ENCODE data around the gene ZNF385D.

Gene ZNF385D

DNA sequence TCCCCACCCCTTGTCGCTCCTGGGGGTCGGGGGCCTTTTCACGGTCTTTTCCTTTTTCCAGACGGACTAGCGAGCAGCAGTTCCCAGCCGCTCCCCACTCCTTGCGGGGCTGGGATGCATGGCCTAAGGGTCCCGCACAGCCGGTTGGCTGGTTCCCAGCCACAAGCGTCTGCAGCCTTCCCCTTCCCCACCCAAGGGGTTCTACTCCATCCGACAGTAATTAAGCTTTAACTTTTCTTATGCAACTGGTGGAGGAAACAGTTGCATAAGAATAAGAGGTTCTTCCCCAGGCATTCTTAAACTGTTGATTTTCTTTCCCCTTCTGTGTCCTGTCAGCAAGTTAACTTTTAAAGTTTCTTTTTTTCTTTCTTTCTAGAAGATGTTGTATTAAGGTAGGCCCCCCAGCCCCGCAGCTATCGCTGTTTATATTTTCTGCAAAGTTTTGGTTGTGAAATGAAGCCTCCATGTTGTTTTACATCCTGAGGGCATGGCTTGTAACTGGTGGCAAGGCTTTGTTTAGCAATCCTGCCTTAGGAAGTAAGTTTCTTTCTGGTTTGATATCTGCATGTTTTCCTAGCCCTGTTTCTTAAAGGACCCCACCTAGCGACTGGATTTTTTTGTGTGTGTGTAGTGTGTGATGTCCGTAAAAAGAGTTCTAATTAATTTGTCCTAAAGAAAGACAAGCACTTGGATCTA is 207.5 kb downstream of the ZNF385D start:
- Histone ChIP-seq H3K9me3 (no peaks in the 10 kb centered on the region), H3K27me3 (no peaks in the 10 kb centered on the region), H3K4me3 (ENCODE audit: low read depth, low read length) (no peak overlapping the region), H3K36me3 (no peaks in the 10 kb centered on the region), H3K4me1 (no peaks in the 10 kb centered on the region)
- TF ChIP-seq, protein P1, sequence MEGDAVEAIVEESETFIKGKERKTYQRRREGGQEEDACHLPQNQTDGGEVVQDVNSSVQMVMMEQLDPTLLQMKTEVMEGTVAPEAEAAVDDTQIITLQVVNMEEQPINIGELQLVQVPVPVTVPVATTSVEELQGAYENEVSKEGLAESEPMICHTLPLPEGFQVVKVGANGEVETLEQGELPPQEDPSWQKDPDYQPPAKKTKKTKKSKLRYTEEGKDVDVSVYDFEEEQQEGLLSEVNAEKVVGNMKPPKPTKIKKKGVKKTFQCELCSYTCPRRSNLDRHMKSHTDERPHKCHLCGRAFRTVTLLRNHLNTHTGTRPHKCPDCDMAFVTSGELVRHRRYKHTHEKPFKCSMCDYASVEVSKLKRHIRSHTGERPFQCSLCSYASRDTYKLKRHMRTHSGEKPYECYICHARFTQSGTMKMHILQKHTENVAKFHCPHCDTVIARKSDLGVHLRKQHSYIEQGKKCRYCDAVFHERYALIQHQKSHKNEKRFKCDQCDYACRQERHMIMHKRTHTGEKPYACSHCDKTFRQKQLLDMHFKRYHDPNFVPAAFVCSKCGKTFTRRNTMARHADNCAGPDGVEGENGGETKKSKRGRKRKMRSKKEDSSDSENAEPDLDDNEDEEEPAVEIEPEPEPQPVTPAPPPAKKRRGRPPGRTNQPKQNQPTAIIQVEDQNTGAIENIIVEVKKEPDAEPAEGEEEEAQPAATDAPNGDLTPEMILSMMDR (IDR thresholded peaks at IDR 0.05; ENCODE audit: low read depth, low read length): no peak
- no peak for DNase-seq

DNA sequence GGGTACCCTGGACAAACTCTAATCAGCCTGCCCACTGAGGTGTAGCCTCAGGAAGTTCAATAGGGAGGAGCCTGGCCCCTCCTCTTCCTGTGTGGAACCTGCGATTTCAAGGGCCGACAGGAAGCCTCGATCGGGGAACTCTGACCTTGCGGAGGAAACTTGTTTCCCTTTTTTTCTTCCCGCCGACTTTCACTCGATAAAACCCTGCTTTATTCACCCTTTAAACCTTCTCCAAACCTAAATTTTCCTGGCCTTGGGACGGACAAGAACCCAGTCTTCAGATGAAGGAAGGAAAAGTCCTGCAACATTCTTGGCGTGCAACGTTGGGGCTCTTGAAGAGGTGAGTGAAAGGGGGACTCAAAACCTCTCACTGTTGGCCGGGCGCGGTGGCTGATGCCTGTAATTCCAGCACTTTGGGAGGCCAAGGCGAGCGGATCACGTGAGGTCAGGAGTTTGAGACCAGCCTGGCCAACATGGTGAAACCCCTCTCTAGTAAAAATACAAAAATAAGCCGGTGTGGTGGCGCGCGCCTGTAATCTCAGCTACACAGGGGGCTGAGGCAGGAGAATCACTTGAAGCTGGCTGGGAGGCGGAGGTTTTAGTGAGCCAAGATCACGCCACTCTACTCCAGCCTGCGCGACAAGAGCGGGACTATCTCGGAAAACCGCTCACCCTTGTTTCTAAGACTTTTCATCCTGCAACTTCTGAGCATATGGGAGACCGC is 208.2 kb downstream of the ZNF385D start:
- no peaks in the 10 kb centered on the region for H3K9me3 ChIP-seq
- H3K4me3 ChIP-seq (ENCODE audit: low read depth, low read length): no peak overlapping the region
- H3K36me3 ChIP-seq: no peaks in the 10 kb centered on the region
- no peaks in the 10 kb centered on the region for H3K27me3 ChIP-seq
- no peak for DNase-seq
- no peaks in the 10 kb centered on the region for H3K4me1 ChIP-seq
- TF ChIP-seq, protein P1 (IDR thresholded peaks at IDR 0.05; ENCODE audit: low read depth, low read length): no peak

DNA sequence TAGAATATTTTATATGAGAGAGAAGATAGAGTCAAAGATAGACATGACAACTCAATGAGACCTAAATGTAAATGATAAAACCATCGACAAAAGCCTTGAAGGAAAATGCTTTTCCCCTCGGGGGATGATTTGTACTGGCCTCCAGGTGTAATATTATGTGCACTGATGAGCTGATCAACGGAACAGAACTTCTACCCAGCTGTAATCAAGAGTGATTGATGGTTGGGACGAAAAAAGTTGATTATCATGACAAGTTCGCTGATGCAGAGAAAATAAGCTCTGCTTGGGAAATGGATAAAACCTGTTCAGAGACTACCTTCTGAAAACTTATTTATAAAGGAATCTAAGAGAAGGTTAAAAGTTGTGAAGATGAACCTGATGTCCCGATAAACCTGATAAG is 210.7 kb downstream of the ZNF385D start:
- Histone ChIP-seq H3K27me3 (no peaks in the 10 kb centered on the region), H3K36me3 (no peaks in the 10 kb centered on the region), H3K9me3 (no peaks in the 10 kb centered on the region), H3K4me3 (ENCODE audit: low read depth, low read length) (no peak overlapping the region), H3K4me1 (no peaks in the 10 kb centered on the region)
- DNase-seq: no peak
- TF ChIP-seq, protein P1 (IDR thresholded peaks at IDR 0.05; ENCODE audit: low read depth, low read length): no peak

DNA sequence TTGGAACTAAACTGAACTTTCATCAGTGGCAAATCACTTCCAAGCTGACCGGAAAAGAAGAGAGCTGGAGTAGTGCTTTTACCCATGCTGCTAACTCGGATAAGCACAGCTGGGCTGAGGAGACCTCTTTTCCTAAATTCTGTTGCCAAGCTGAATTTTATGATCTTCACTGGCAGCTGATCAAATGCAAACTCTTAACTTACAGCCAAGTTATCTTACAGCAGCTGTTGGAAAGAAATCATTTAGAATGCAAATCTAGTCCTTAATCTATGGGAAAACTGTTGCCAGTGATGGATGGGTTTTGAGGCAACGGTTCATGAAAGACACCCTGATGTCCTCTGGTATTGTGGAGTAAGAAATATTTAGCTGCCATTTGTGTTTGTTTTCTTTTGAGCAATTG is 216.5 kb downstream of the ZNF385D start:
- Histone ChIP-seq H3K9me3 (no peaks in the 10 kb centered on the region), H3K27me3 (no peaks in the 10 kb centered on the region), H3K36me3 (no peaks in the 10 kb centered on the region), H3K4me3 (ENCODE audit: low read depth, low read length) (no peak overlapping the region), H3K4me1 (no peaks in the 10 kb centered on the region)
- TF ChIP-seq, protein P1 (IDR thresholded peaks at IDR 0.05; ENCODE audit: low read depth, low read length): no peak
- no peak for DNase-seq

DNA sequence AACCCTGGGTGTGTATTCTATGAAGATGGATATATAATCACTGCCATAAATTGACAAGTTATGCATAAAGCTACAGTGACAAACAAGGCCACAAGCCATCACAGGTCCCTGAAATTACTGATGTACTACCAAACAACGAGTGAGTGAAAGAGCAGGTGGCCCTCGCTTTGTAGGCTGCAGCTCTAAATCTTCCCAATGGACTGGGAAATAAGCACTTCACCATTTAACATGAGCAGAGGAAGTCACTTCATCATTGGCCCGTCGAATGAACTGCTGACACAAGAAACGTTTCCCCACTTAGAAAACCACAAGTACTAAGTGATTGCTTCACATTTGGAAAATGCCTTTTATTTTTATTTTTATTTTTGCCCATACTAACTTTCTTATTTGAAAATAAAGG is 218.0 kb downstream of the ZNF385D start:
- Histone ChIP-seq H3K27me3 (no peaks in the 10 kb centered on the region), H3K4me1 (no peaks in the 10 kb centered on the region), H3K9me3 (no peaks in the 10 kb centered on the region), H3K36me3 (no peaks in the 10 kb centered on the region), H3K4me3 (ENCODE audit: low read depth, low read length) (no peak overlapping the region)
- TF ChIP-seq, protein P1 (IDR thresholded peaks at IDR 0.05; ENCODE audit: low read depth, low read length): no peak
- DNase-seq: no peak

DNA sequence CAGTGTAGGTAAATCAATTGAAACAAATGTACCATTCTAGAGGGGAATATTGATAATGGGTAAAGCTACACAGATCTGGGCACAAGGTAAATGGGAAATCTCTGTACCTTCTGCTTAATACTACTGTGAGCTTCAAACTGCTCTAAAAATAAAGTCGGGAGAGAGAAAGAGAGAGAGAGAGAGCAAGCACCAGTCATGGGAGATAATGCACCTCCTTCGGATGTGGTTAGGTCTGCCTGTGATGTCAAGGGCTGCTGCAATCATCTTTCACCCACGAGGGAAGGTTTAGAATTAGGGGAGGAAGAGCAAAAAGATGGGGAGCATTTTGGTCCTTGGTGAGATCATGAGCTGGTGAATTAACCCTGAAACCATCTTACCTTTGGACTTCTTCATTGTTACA is 219.1 kb downstream of the ZNF385D start:
- no peak for DNase-seq
- TF ChIP-seq, protein P1 (IDR thresholded peaks at IDR 0.05; ENCODE audit: low read depth, low read length): no peak
- no peaks in the 10 kb centered on the region for H3K4me1 ChIP-seq
- no peak overlapping the region for H3K4me3 ChIP-seq (ENCODE audit: low read depth, low read length)
- H3K27me3 ChIP-seq: no peaks in the 10 kb centered on the region
- H3K36me3 ChIP-seq: no peaks in the 10 kb centered on the region
- H3K9me3 ChIP-seq: no peaks in the 10 kb centered on the region
